Caco-2 (cell line): ENCODE measurements around the gene NCK1. TPM values are rescaled to one million over a fixed set of nuclear protein-coding genes. Genes with fewer than 3 reads are reported as not detected.

Source experiments
- BruUV-seq: library from RNA; stranded (reverse); fragments of 400-500 nt; replicated peaks from 2 replicates; lab custom pipeline; 2021; lab: Mats Ljungman, UMichigan
- CTCF ChIA-PET: fragments of 300-600 bp; sonication (Branson Sonifier 250); formaldehyde crosslinking; loops from one replicate; lab custom pipeline; 2022; ENCODE audit warnings: antibody characterized with exemption; lab: Charles Lee
- POLR2A ChIA-PET: fragments of 300-600 bp; sonication (Branson Sonifier 250); formaldehyde crosslinking; loops from one replicate; lab custom pipeline; 2022; ENCODE audit warnings: antibody characterized with exemption; lab: Charles Lee
- DNase-seq, 2 experiments: peaks; one replicate each; pipeline versions ENCODE4 v3.0.0 to v3.0.0-alpha.2; 2020 to 2022
- H3K27me3 ChIP-seq: replicated peaks from 2 replicates; pipeline ENCODE4 v1.6.0; 2011; ENCODE audit warnings: low read length; ENCODE audit not compliant: control insufficient read depth, insufficient read depth
- H3K36me3 ChIP-seq: 2 replicates; pipeline ENCODE4 v1.5.1; 2011; ENCODE audit warnings: low read length; ENCODE audit not compliant: control insufficient read depth, insufficient read depth
- H3K4me1 ChIP-seq: fragments of 250-450 bp; sonication (Bioruptor Pico); 2 replicates; pipeline ENCODE4 v1.5.1; 2020; ENCODE audit warnings: mild to moderate bottlenecking
- H3K4me3 ChIP-seq: 2 replicates; pipeline ENCODE4 v1.5.1; 2011; ENCODE audit warnings: low read depth, mild to moderate bottlenecking, control low read depth, low read length
- H3K9me3 ChIP-seq: fragments of 250-450 bp; sonication (Bioruptor Pico); 2 replicates; pipeline ENCODE4 v1.5.1; 2020; ENCODE audit warnings: mild to moderate bottlenecking, moderate library complexity
- H3K27ac Mint-ChIP-seq: one replicate; pipeline ENCODE4 v1.8.0; 2022; ENCODE audit warnings: mixed read lengths; ENCODE audit not compliant: unreplicated experiment
- H3K27me3 Mint-ChIP-seq: one replicate; pipeline ENCODE4 v1.8.0; 2022; ENCODE audit warnings: mixed read lengths; ENCODE audit not compliant: insufficient read depth, unreplicated experiment
- H3K36me3 Mint-ChIP-seq: one replicate; pipeline ENCODE4 v1.8.0; 2022; ENCODE audit warnings: mild to moderate bottlenecking, mixed read lengths; ENCODE audit not compliant: insufficient read depth, unreplicated experiment
- H3K4me1 Mint-ChIP-seq: one replicate; pipeline ENCODE4 v1.8.0; 2022; ENCODE audit warnings: low read depth, mixed read lengths; ENCODE audit not compliant: unreplicated experiment
- H3K4me3 Mint-ChIP-seq: one replicate; pipeline ENCODE4 v1.8.0; 2022; ENCODE audit warnings: mild to moderate bottlenecking, moderate library complexity, mixed read lengths; ENCODE audit not compliant: unreplicated experiment
- H3K9me3 Mint-ChIP-seq: one replicate; pipeline ENCODE4 v1.8.0; 2022; ENCODE audit warnings: mixed read lengths; ENCODE audit not compliant: unreplicated experiment
- CTCF ChIP-seq, 2 experiments: fragments of 200-600 bp in 1 of 2; IDR thresholded peaks; 1 replicate in 1 of 2; 2 replicates in 1 of 2; pipeline versions ENCODE4 v1.5.1 to v1.8.0; 2011 to 2022; ENCODE audit warnings: antibody characterized with exemption in 1 of 2, control low read depth in 1 of 2, inconsistent platforms in 1 of 2, low read depth in 1 of 2, low read length in 1 of 2, mild to moderate bottlenecking in 1 of 2, moderate library complexity in 1 of 2; ENCODE audit not compliant: insufficient read depth in 1 of 2, severe bottlenecking in 1 of 2, unreplicated experiment in 1 of 2
- intact Hi-C: fragments of 100-400 bp; cut with micrococcal nuclease; formaldehyde crosslinking; loops from one replicate; pipeline ENCODE4 v1.10.0; 2022; ENCODE audit not compliant: unreplicated experiment
- total RNA-seq: library from RNA; stranded (reverse); gene quantifications from 2 replicates; pipeline ENCODE4 v1.2.3, GENCODE V29; 2022

Gene NCK1
- total RNA-seq, 1 experiment from 2014 or later, result 37.3 TPM

GRCh38 chr3:136950623-136951022, 88.6 kb downstream of the NCK1 start:
- POLR2A ChIA-PET, result no interaction called here
- Mint-ChIP-seq H3K9me3 (no peaks in the 10 kb centered on the region), H3K4me3 (no peak overlapping the region), H3K36me3 (peaks cover 18% of the 10 kb centered on the region), H3K4me1 (peaks cover 23% of the 10 kb centered on the region), H3K27me3 (no peaks in the 10 kb centered on the region), H3K27ac (no peak overlapping the region)
- DNase-seq, result no peak
- Histone ChIP-seq H3K9me3 (no peaks in the 10 kb centered on the region), H3K4me3 (no peak overlapping the region), H3K36me3 (no peaks in the 10 kb centered on the region), H3K4me1 (peaks cover 29% of the 10 kb centered on the region), H3K27me3 (no peaks in the 10 kb centered on the region)
- TF ChIP-seq CTCF (IDR thresholded peaks at IDR 0.05; ENCODE audit: insufficient read depth in 1 of 2, low read depth in 1 of 2, low read length in 1 of 2, severe bottlenecking in 1 of 2, unreplicated experiment in 1 of 2), result no peak
- CTCF ChIA-PET, result no interaction called here
- no TSS peak for BruUV-seq
- intact Hi-C loops, result loop anchor here (10.0 kb wide), 1 partner anchor 196 kb away; the partner anchor contains the start of gene STAG1

DNA sequence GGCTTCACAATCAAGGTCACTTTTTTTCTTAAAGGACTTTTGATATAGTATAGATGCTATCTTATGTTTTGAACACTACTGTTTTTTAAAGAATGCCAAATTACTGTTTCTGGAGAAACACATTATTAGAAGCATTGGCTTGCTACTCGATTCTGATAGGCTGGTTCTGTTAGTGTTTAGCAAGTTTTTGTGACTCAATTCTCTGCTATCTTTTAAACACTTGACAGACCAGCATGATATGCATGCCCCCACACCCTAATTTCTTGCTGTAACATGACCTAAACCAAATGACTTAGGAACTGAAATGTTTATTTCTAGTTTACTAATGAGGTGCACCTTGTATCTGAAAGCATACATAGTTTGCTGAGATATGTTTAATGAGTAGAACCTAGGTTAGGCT, 90.3 kb downstream of the NCK1 start:
- Histone ChIP-seq H3K4me1 (peaks cover 44% of the 10 kb centered on the region), H3K27me3 (no peaks in the 10 kb centered on the region), H3K4me3 (no peak overlapping the region), H3K9me3 (no peaks in the 10 kb centered on the region), H3K36me3 (no peaks in the 10 kb centered on the region)
- ChIA-PET CTCF (no interaction called here), POLR2A (no interaction called here)
- Mint-ChIP-seq H3K9me3 (no peaks in the 10 kb centered on the region), H3K4me3 (no peak overlapping the region), H3K27ac (no peak overlapping the region), H3K36me3 (peaks cover 11% of the 10 kb centered on the region), H3K27me3 (no peaks in the 10 kb centered on the region), H3K4me1 (peaks cover 35% of the 10 kb centered on the region)
- TF ChIP-seq CTCF (IDR thresholded peaks at IDR 0.05; ENCODE audit: insufficient read depth in 1 of 2, low read depth in 1 of 2, low read length in 1 of 2, severe bottlenecking in 1 of 2, unreplicated experiment in 1 of 2), result no peak
- no TSS peak for BruUV-seq
- DNase-seq, result no peak
- intact Hi-C loops, result loop anchor here (10.0 kb wide), 1 partner anchor 197 kb away; the partner anchor contains the start of gene STAG1

DNA sequence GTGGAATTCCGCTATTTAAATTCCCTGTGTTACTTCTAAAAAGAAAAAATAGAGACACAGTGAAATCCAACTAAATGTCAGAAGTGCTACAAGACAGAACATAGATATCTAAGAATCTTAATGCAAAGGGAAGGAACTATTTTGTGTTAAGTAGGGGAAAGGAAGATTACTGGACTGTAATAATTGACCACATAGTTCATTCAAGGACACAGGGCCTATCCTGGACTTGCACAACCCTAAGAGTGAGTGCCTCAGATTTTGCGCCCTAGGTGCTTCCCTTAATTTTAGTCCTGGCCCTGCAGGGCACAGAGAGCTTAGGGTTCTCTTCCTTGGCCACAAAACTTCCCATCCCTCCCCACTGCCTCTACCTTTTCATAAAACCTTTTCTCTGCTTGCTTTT, 92.2 kb downstream of the NCK1 start:
- H3K27me3 Mint-ChIP-seq, result no peaks in the 10 kb centered on the region
- ChIA-PET CTCF (no interaction called here), POLR2A (no interaction called here)
- no TSS peak for BruUV-seq
- DNase-seq, result no peak
- Histone ChIP-seq H3K4me1 (peaks cover 37% of the 10 kb centered on the region), H3K9me3 (no peaks in the 10 kb centered on the region), H3K27me3 (no peaks in the 10 kb centered on the region), H3K36me3 (no peaks in the 10 kb centered on the region), H3K4me3 (no peak overlapping the region)
- TF ChIP-seq CTCF (IDR thresholded peaks at IDR 0.05; ENCODE audit: insufficient read depth in 1 of 2, low read depth in 1 of 2, low read length in 1 of 2, severe bottlenecking in 1 of 2, unreplicated experiment in 1 of 2), result no peak
- no peak overlapping the region for H3K4me3 Mint-ChIP-seq
- H3K9me3 Mint-ChIP-seq, result no peaks in the 10 kb centered on the region
- peak overlapping the region; percentile 78 for H3K27ac Mint-ChIP-seq
- peaks cover 35% of the 10 kb centered on the region for H3K4me1 Mint-ChIP-seq
- intact Hi-C loops, result loop anchor here (10.0 kb wide), 1 partner anchor 199 kb away; the partner anchor contains the start of gene STAG1
- H3K36me3 Mint-ChIP-seq, result peaks cover 14% of the 10 kb centered on the region
